K562 (cell line): ENCODE results near the gene MARCKS. TPM values are rescaled to one million over a fixed set of nuclear protein-coding genes. Genes with fewer than 3 reads are reported as not detected.

Experiments
- ARHGAP35 ChIP-seq: fragments of 450-650 bp; IDR thresholded peaks from 2 replicates; pipeline ENCODE4 v1.6.1; 2018; ENCODE audit not compliant: partially characterized antibody
- CC2D1A ChIP-seq: fragments of 450-650 bp; IDR thresholded peaks from 2 replicates; pipeline ENCODE4 v1.6.1; 2017; ENCODE audit warnings: mild to moderate bottlenecking
- DACH1 ChIP-seq: fragments of 450-650 bp; IDR thresholded peaks from 2 replicates; pipeline ENCODE4 v1.6.1; 2018; ENCODE audit not compliant: partially characterized antibody
- DDX20 ChIP-seq: fragments of 450-650 bp; IDR thresholded peaks from 2 replicates; pipeline ENCODE4 v1.6.1; 2016; ENCODE audit warnings: missing genetic modification characterization, low read depth, mild to moderate bottlenecking, missing compliant biosample characterization, moderate library complexity
- GABPB1 ChIP-seq: sonication (generic); formaldehyde crosslinking; IDR thresholded peaks from 2 replicates; pipeline ENCODE4 v1.8.0; 2022; ENCODE audit warnings: mild to moderate bottlenecking, missing genetic modification reagents
- GATA2 ChIP-seq: sonication (generic); formaldehyde crosslinking; IDR thresholded peaks from 2 replicates; pipeline ENCODE4 v1.4.0; 2020; ENCODE audit warnings: mild to moderate bottlenecking, missing genetic modification reagents
- HDGF ChIP-seq: fragments of 450-650 bp; IDR thresholded peaks from 2 replicates; pipeline ENCODE4 v1.6.1; 2016
- KAT8 ChIP-seq: fragments of 450-650 bp; IDR thresholded peaks from 2 replicates; pipeline ENCODE4 v1.6.1; 2016; ENCODE audit warnings: low read depth, mild to moderate bottlenecking
- MNT ChIP-seq, 2 experiments: fragments of 450-650 bp; conservative IDR thresholded peaks; 2 replicates each; pipeline ENCODE4 v1.6.1; 2017; ENCODE audit warnings: mild to moderate bottlenecking in 2 of 2, moderate library complexity in 2 of 2
- NFATC3 ChIP-seq: fragments of 450-650 bp; IDR thresholded peaks from 2 replicates; pipeline ENCODE4 v1.6.1; 2017; ENCODE audit warnings: mild to moderate bottlenecking
- PATZ1 ChIP-seq: fragments of 250-450 bp; sonication (Bioruptor Pico); IDR thresholded peaks from 2 replicates; pipeline ENCODE4 v1.5.0; 2020; ENCODE audit warnings: mild to moderate bottlenecking, borderline replicate concordance
- PBX2 ChIP-seq, 2 experiments: IDR thresholded peaks in 1 of 2; conservative IDR thresholded peaks in 1 of 2; 2 replicates each; pipeline ENCODE4 v1.6.1; 2016; ENCODE audit warnings: low read depth in 2 of 2, mild to moderate bottlenecking in 1 of 2, missing compliant biosample characterization in 1 of 2, missing genetic modification characterization in 1 of 2, moderate library complexity in 1 of 2
- POLR3G ChIP-seq: IDR thresholded peaks from 2 replicates; pipeline ENCODE4 v1.6.1; 2011; ENCODE audit not compliant: insufficient read length, insufficient replicate concordance; ENCODE audit errors: extremely low read depth
- SREBF2 ChIP-seq: sonication (generic); formaldehyde crosslinking; IDR thresholded peaks from 2 replicates; pipeline ENCODE4 v1.4.0; 2020; ENCODE audit warnings: mild to moderate bottlenecking, missing genetic modification reagents
- SRSF1 ChIP-seq: fragments of 200-400 bp; formaldehyde crosslinking; IDR thresholded peaks from 2 replicates; pipeline ENCODE4 v1.6.1; 2017; ENCODE audit warnings: mild to moderate bottlenecking, low read depth, low read length, moderate library complexity
- TRIM24 ChIP-seq, 2 experiments: fragments of 450-650 bp; IDR thresholded peaks; 2 replicates each; pipeline ENCODE4 v1.6.1; 2016
- ZBED1 ChIP-seq: IDR thresholded peaks from 2 replicates; pipeline ENCODE4 v1.6.1; 2014
- ZBTB7A ChIP-seq: IDR thresholded peaks from 2 replicates; pipeline ENCODE4 v1.6.1; 2011; ENCODE audit warnings: low read depth, mild to moderate bottlenecking, low read length, moderate library complexity, borderline replicate concordance; ENCODE audit not compliant: control insufficient read depth
- ZNF133 ChIP-seq: fragments of 250-450 bp; sonication (Bioruptor Pico); IDR thresholded peaks from 2 replicates; pipeline ENCODE4 v1.4.0; 2020; ENCODE audit warnings: mild to moderate bottlenecking
- ZNF384 ChIP-seq: IDR thresholded peaks from 2 replicates; pipeline ENCODE4 v1.6.1; 2012; ENCODE audit warnings: low read depth, low read length, improper control_type of control experiment
- polyA plus RNA-seq, 8 experiments: library from polyadenylated mRNA; depleted of rRNA in 4 of 8; stranded (reverse) in 5 of 8; unstranded in 3 of 8; fragments of >200 nt; fragmentation: Nextera tagmentation in 2 of 8; fragmentation: Illumina TruSeq in 1 of 8; extraction: Ambion mirVana in 2 of 8; extraction: Trizol in 1 of 8; gene quantifications; 2 replicates each; pipeline versions ENCODE4 v1.2.1 to v1.2.3, GENCODE V29; 2011 to 2014; ENCODE audit warnings: inconsistent platforms in 1 of 8, missing spikeins in 1 of 8
- total RNA-seq, 7 experiments: library from RNA; depleted of rRNA in 6 of 7; stranded (reverse); fragments of >200 nt in 6 of 7; fragmentation: Illumina TruSeq in 2 of 7; extraction: Trizol in 2 of 7; gene quantifications; 2 replicates each; pipeline versions ENCODE4 v1.2.1 to v1.2.3, GENCODE V29; 2011 to 2021; ENCODE audit warnings: low replicate concordance in 1 of 7

MARCKS gene
- total and polyA plus RNA-seq, 9 of the 15 experiments (the other 6 are each of a cell fraction or from before 2014, with no cell fraction given), result 0.15 to 2.7 (median 1.0) TPM

- TF ChIP-seq MNT (conservative IDR thresholded peaks at IDR 0.05), result no peak
- no peak for TF ChIP-seq GABPB1
- no peak for TF ChIP-seq CC2D1A
- no peak for TF ChIP-seq SREBF2 (CRISPR knock-in tag)
- no peak for TF ChIP-seq PATZ1 (CRISPR knock-in tag)
- TF ChIP-seq KAT8, result no peak
- TF ChIP-seq DDX20 (tag), result no peak
- no peak for TF ChIP-seq SRSF1
- peak; percentile 30; the same call in 1 of the 2 replicates for TF ChIP-seq ZBTB7A
- no peak for TF ChIP-seq ARHGAP35
- TF ChIP-seq POLR3G, result no peak
- TF ChIP-seq ZNF133 (CRISPR knock-in tag), result no peak
- peak; percentile 95 for TF ChIP-seq ZNF384
- no peak for TF ChIP-seq NFATC3
- TF ChIP-seq ZBED1, result no peak
- TF ChIP-seq TRIM24 (IDR thresholded peaks at IDR 0.05), result no peak
- no peak for TF ChIP-seq DACH1
- TF ChIP-seq HDGF, result no peak
- no peak for TF ChIP-seq PBX2 (CRISPR knock-in tag; IDR thresholded peaks at IDR 0.05; ENCODE audit: low read depth)
- TF ChIP-seq PBX2 (tag; conservative IDR thresholded peaks at IDR 0.05; ENCODE audit: low read depth), result no peak
- TF ChIP-seq GATA2 (CRISPR knock-in tag), result no peak
These were observed 2.3 kb upstream of the MARCKS start (continued) for GRCh38 chr6:113854531-113855499.
